ENCODE data around the gene SLC8A2.

SLC8A2 gene

GRCh38 chr19:47506459-47506858, 34.8 kb upstream of the SLC8A2 start:
- no peak overlapping the region for H3K4me3 ChIP-seq (ENCODE audit: control insufficient read depth, low read depth, low read length)
- TF ChIP-seq, protein P1, sequence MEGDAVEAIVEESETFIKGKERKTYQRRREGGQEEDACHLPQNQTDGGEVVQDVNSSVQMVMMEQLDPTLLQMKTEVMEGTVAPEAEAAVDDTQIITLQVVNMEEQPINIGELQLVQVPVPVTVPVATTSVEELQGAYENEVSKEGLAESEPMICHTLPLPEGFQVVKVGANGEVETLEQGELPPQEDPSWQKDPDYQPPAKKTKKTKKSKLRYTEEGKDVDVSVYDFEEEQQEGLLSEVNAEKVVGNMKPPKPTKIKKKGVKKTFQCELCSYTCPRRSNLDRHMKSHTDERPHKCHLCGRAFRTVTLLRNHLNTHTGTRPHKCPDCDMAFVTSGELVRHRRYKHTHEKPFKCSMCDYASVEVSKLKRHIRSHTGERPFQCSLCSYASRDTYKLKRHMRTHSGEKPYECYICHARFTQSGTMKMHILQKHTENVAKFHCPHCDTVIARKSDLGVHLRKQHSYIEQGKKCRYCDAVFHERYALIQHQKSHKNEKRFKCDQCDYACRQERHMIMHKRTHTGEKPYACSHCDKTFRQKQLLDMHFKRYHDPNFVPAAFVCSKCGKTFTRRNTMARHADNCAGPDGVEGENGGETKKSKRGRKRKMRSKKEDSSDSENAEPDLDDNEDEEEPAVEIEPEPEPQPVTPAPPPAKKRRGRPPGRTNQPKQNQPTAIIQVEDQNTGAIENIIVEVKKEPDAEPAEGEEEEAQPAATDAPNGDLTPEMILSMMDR (IDR thresholded peaks at IDR 0.05; ENCODE audit: control insufficient read depth, insufficient read depth, low read depth, low read length, missing control alignments): no peak
- DNase-seq (ENCODE audit: low read depth): no peak

DNA sequence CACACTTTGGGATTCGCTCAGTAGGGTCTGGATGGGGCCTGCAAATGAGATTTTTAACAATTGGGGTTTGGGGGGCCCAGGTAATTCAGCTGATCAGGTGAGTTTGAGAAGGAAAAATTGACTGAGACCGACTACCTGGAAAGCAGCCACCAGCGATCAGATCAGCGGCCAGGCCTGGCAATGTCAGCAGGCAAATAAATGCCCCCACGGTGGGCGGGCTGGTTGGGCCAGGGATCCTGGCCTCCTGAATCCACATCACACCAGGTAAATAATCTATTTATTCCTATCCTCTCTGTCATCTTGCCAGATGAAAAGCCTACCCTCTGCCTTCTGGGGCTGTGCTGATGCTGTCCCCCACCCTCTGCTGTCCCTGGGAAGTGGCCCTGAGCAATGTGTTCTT, 33.8 kb upstream of the SLC8A2 start:
- H3K4me3 ChIP-seq (ENCODE audit: control insufficient read depth, low read depth, low read length): no peak overlapping the region
- DNase-seq (ENCODE audit: low read depth): no peak
- TF ChIP-seq, protein P1 (IDR thresholded peaks at IDR 0.05; ENCODE audit: control insufficient read depth, insufficient read depth, low read depth, low read length, missing control alignments): no peak

DNA sequence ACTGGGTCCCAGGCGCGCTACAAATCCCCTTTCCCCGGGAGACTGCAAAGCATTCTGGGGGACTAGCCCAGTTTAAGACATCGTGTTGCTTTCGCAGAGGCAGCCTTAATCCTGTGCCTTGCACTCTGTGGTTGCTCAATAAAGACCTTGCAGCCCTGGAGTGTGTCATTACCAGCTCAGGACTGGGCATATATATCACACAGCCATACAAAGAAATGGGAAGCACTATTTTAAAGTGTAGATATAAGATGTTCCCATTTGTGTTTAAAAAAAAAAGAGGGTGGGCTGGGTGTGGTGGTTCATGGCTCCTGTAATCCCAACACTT, 32.1 kb upstream of the SLC8A2 start:
- DNase-seq (ENCODE audit: low read depth): no peak
- TF ChIP-seq, protein P1 (IDR thresholded peaks at IDR 0.05; ENCODE audit: control insufficient read depth, insufficient read depth, low read depth, low read length, missing control alignments): no peak

DNA sequence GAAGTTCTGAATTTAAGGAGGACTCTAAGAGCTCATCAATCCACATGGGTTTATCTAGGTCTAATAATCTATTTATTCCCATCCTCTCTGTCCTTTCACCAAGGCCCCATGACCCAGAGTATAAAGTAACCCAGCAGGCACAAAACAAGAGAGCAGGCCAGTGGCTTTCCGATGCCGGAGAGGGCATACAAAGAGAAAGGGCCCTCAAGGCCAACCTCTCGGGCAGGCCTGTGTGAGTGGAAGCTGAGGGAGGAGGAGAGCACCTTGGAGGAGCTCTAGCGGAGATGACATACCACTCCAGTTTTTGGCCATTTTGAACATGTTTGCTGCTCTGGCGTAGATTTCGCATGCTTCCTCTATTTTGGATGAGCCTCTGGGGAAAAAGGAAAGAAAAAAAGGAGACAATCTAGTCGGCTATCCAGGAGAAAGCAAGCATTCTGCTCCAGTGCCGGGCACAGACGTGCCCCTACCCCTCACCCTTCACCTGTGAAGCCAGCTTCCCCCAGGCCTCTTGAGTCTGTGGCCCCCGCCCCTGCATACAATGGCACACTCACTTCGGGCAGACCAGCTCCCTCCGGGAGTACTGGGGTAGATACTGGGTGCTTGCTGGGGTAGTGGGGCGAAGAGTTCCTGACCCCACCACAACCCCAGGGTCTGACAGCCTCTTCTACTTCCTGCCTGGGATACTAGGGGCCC, 31.6 kb upstream of the SLC8A2 start:
- DNase-seq (ENCODE audit: low read depth): no peak
- no peak overlapping the region for H3K4me3 ChIP-seq (ENCODE audit: control insufficient read depth, low read depth, low read length)
- TF ChIP-seq, protein P1 (IDR thresholded peaks at IDR 0.05; ENCODE audit: control insufficient read depth, insufficient read depth, low read depth, low read length, missing control alignments): no peak

More for the DNA sequence above, 32.1 kb upstream of the SLC8A2 start:
- H3K4me3 ChIP-seq (ENCODE audit: control insufficient read depth, low read depth, low read length): no peak overlapping the region

- TF ChIP-seq, protein P1 (IDR thresholded peaks at IDR 0.05; ENCODE audit: control insufficient read depth, insufficient read depth, low read depth, low read length, missing control alignments): no peak
- no peak overlapping the region for H3K4me3 ChIP-seq (ENCODE audit: control insufficient read depth, low read depth, low read length)
- DNase-seq (ENCODE audit: low read depth): no peak
These were observed 28.5 kb upstream of the SLC8A2 start for GRCh38 chr19:47499863-47500830.

GRCh38 chr19:47499371-47499770, 27.7 kb upstream of the SLC8A2 start:
- no peak overlapping the region for H3K4me3 ChIP-seq (ENCODE audit: control insufficient read depth, low read depth, low read length)
- DNase-seq (ENCODE audit: low read depth): no peak
- TF ChIP-seq, protein P1 (IDR thresholded peaks at IDR 0.05; ENCODE audit: control insufficient read depth, insufficient read depth, low read depth, low read length, missing control alignments): no peak
